Measurements from ENCODE around the gene STOX2.

DNA sequence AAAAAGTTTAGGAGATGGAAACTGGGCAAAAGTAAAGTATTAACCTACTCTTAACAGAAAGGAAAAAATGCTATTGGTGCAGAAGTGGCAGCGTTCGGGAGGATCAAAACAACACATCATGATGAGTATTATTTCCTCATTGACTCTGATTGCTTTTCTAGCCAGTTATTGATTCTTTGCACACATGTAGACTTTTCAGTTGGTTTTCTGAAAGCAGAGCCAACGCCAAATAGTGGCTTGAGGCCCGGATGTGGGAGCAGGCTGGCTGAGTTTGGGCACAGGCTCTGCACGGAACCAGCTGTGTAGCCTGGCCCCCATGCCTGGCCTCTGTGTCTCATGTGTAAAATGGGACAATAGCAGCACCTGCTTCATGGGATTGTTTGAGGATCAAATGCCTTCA is 21.8 kb downstream of the STOX2 start:
- no peak for TF ChIP-seq POLR2A (IDR thresholded peaks at IDR 0.05)
- TF ChIP-seq, protein P1, sequence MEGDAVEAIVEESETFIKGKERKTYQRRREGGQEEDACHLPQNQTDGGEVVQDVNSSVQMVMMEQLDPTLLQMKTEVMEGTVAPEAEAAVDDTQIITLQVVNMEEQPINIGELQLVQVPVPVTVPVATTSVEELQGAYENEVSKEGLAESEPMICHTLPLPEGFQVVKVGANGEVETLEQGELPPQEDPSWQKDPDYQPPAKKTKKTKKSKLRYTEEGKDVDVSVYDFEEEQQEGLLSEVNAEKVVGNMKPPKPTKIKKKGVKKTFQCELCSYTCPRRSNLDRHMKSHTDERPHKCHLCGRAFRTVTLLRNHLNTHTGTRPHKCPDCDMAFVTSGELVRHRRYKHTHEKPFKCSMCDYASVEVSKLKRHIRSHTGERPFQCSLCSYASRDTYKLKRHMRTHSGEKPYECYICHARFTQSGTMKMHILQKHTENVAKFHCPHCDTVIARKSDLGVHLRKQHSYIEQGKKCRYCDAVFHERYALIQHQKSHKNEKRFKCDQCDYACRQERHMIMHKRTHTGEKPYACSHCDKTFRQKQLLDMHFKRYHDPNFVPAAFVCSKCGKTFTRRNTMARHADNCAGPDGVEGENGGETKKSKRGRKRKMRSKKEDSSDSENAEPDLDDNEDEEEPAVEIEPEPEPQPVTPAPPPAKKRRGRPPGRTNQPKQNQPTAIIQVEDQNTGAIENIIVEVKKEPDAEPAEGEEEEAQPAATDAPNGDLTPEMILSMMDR (IDR thresholded peaks at IDR 0.05): no peak
